GM12878 (cell line): ENCODE measurements around the gene ATP6V1G3. TPM values are rescaled to one million over a fixed set of nuclear protein-coding genes. Genes with fewer than 3 reads are reported as not detected.

Source experiments
- ATAC-seq: fragments of 200-7000 bp; cut with Tn5 transposase; 3 replicates; pipeline ENCODE4 v1.9.1; 2020; ENCODE audit warnings: mild to moderate bottlenecking, moderate library complexity
- BruUV-seq: library from RNA; stranded (reverse); fragments of 400-500 nt; replicated peaks from 2 replicates; lab custom pipeline; 2021; lab: Mats Ljungman, UMichigan
- CTCF ChIA-PET: fragments of 300-600 bp; sonication (Branson Sonifier 250); formaldehyde crosslinking; extraction: SDS; loops from one replicate; lab custom pipeline; 2021; ENCODE audit warnings: inconsistent platforms; lab: Yijun Ruan, JAX
- POLR2A ChIA-PET: fragments of 350-600 bp; formaldehyde crosslinking; extraction: SDS; loops from one replicate; lab custom pipeline; 2021; ENCODE audit warnings: inconsistent platforms; lab: Charles Lee
- RAD21 ChIA-PET: fragments of 300-600 bp; sonication (Branson Sonifier 250); formaldehyde crosslinking; loops from one replicate; lab custom pipeline; 2023; ENCODE audit warnings: antibody characterized with exemption; ENCODE audit not compliant: unreplicated experiment; lab: Charles Lee
- SMC1A ChIA-PET: fragments of 300-600 bp; sonication (Branson Sonifier 250); formaldehyde crosslinking; loops from one replicate; lab custom pipeline; 2023; ENCODE audit not compliant: unreplicated experiment, uncharacterized antibody; lab: Charles Lee
- DNase-seq: peaks from one replicate; pipeline ENCODE4 v3.0.0-alpha.2; 2011; ENCODE audit warnings: low read depth, low spot score
- FAIRE-seq: peaks from 3 replicates; lab custom pipeline; 2011; peaks lifted over from hg19 to GRCh38; lab: Jason Lieb, UNC
- H2AFZ ChIP-seq: 2 replicates; pipeline ENCODE4 v1.6.0; 2011; ENCODE audit warnings: low read depth, low read length, control low read depth; ENCODE audit not compliant: control insufficient read depth
- H3K27ac ChIP-seq: 2 replicates; pipeline ENCODE4 v1.5.1; 2011; ENCODE audit warnings: control low read depth; ENCODE audit not compliant: control insufficient read depth, insufficient read depth
- H3K27me3 ChIP-seq, 2 experiments: replicated peaks in 1 of 2; 2 replicates each; pipeline versions ENCODE4 v1.6.0 to v1.6.1; 2011; ENCODE audit warnings: low read length in 1 of 2; ENCODE audit not compliant: control insufficient read depth in 2 of 2, insufficient read depth in 2 of 2
- H3K36me3 ChIP-seq, 2 experiments: 2 replicates each; pipeline ENCODE4 v1.5.1; 2011; ENCODE audit warnings: low read length in 1 of 2; ENCODE audit not compliant: control insufficient read depth in 2 of 2, insufficient read depth in 2 of 2
- H3K4me1 ChIP-seq: 2 replicates; pipeline ENCODE4 v1.6.1; 2011; ENCODE audit warnings: mild to moderate bottlenecking, low read length, moderate library complexity, mixed read lengths; ENCODE audit not compliant: control insufficient read depth, insufficient read depth
- H3K4me2 ChIP-seq: 2 replicates; pipeline ENCODE4 v1.6.0; 2011; ENCODE audit warnings: control low read depth; ENCODE audit not compliant: control insufficient read depth, insufficient read depth
- H3K4me3 ChIP-seq: fragments of 200-600 bp; sonication (generic); 2 replicates; pipeline ENCODE4 v1.5.1; 2016
- H3K79me2 ChIP-seq: 2 replicates; pipeline ENCODE4 v1.6.0; 2011; ENCODE audit warnings: low read length; ENCODE audit not compliant: control insufficient read depth, insufficient read depth
- H3K9ac ChIP-seq: 2 replicates; pipeline ENCODE4 v1.8.0; 2011; ENCODE audit warnings: low read length, control low read depth, mixed read lengths; ENCODE audit not compliant: control insufficient read depth, insufficient read depth
- H3K9me3 ChIP-seq: replicated peaks from 3 replicates; pipeline ENCODE4 v1.5.1; 2011; ENCODE audit warnings: mild to moderate bottlenecking, low read length; ENCODE audit not compliant: control insufficient read depth, insufficient read depth
- H4K20me1 ChIP-seq: 2 replicates; pipeline ENCODE4 v1.6.0; 2011; ENCODE audit not compliant: control insufficient read depth, insufficient read depth
- CBFB ChIP-seq: IDR thresholded peaks from 2 replicates; pipeline ENCODE4 v1.6.1; 2016; ENCODE audit warnings: antibody characterized with exemption, low read depth
- CREB1 ChIP-seq: IDR thresholded peaks from 2 replicates; pipeline ENCODE4 v1.6.1; 2012; ENCODE audit warnings: low read depth, mild to moderate bottlenecking, inconsistent platforms
- CREM ChIP-seq: IDR thresholded peaks from 2 replicates; pipeline ENCODE4 v1.6.1; 2014; ENCODE audit warnings: antibody characterized with exemption, low read depth
- ETV6 ChIP-seq, 2 experiments: fragments of 450-650 bp in 1 of 2; IDR thresholded peaks in 1 of 2; conservative IDR thresholded peaks in 1 of 2; 2 replicates each; pipeline ENCODE4 v1.6.1; 2014; ENCODE audit warnings: antibody characterized with exemption in 1 of 2, borderline replicate concordance in 1 of 2, low read depth in 1 of 2, mild to moderate bottlenecking in 1 of 2, moderate library complexity in 1 of 2
- IKZF2 ChIP-seq, 2 experiments: fragments of 450-650 bp; IDR thresholded peaks; 2 replicates each; pipeline ENCODE4 v1.6.1; 2017; ENCODE audit warnings: mild to moderate bottlenecking in 2 of 2, moderate library complexity in 2 of 2
- MEF2B ChIP-seq: fragments of 450-650 bp; IDR thresholded peaks from 2 replicates; pipeline ENCODE4 v1.6.1; 2018; ENCODE audit warnings: mild to moderate bottlenecking, moderate library complexity; ENCODE audit not compliant: partially characterized antibody, poor library complexity, severe bottlenecking
- POLR2A ChIP-seq: IDR thresholded peaks from 2 replicates; pipeline ENCODE4 v1.6.1; 2011; ENCODE audit warnings: low read depth, mild to moderate bottlenecking, low read length
- SREBF1 ChIP-seq: IDR thresholded peaks from 2 replicates; pipeline ENCODE4 v1.6.1; 2012; ENCODE audit warnings: mild to moderate bottlenecking, low read length
- ZNF24 ChIP-seq: fragments of 450-650 bp; IDR thresholded peaks from 2 replicates; pipeline ENCODE4 v1.6.1; 2017; ENCODE audit warnings: antibody characterized with exemption, mild to moderate bottlenecking
- WGBS: methylation state at CpG from one replicate; pipeline ENCODE4 v1.1.6; 2016; ENCODE audit warnings: low lambda C conversion rate; ENCODE audit not compliant: insufficient replicate concordance, insufficient coverage; ENCODE audit errors: missing lambda C conversion rate; 5-methylcytosine and 5-hydroxymethylcytosine counted together
- in situ Hi-C: fragments of 300-500 bp; cut with MboI; formaldehyde crosslinking; loops from 9 replicates; pipeline ENCODE4 v1.14.3; 2018; ENCODE audit warnings: mixed read lengths
- intact Hi-C: fragments of 100-400 bp; cut with micrococcal nuclease; formaldehyde crosslinking; loops from one replicate; pipeline ENCODE4 v1.14.2; 2022; ENCODE audit not compliant: unreplicated experiment
- polyA plus RNA-seq, 11 experiments: library from polyadenylated mRNA; depleted of rRNA in 4 of 11; unstranded in 6 of 11; stranded (reverse) in 5 of 11; fragments of >200 nt; fragmentation: Nextera tagmentation in 4 of 11; fragmentation: Illumina TruSeq in 1 of 11; extraction: Ambion mirVana in 4 of 11; extraction: Trizol in 1 of 11; gene quantifications; 1 replicate in 1 of 11; 2 replicates in 10 of 11; pipeline versions ENCODE4 v1.2.1 to v1.2.3, GENCODE V29; 2011 to 2016; ENCODE audit warnings: inconsistent platforms in 2 of 11, missing spikeins in 2 of 11, low read depth in 1 of 11
- total RNA-seq, 4 experiments: library from RNA; depleted of rRNA in 3 of 4; stranded (reverse); fragments of >200 nt in 3 of 4; fragmentation: Illumina TruSeq in 1 of 4; extraction: Trizol in 1 of 4; gene quantifications; 2 replicates each; pipeline versions ENCODE4 v1.2.1 to v1.2.3, GENCODE V29; 2013 to 2021
- TF ChIP-seq, protein P1 (sequence below): fragments of 450-650 bp; IDR thresholded peaks from 2 replicates; pipeline ENCODE4 v1.6.1; 2017; ENCODE audit warnings: mild to moderate bottlenecking, low read depth, inconsistent platforms; ENCODE audit not compliant: poor library complexity, severe bottlenecking
- TF ChIP-seq, protein P2 (sequence below): IDR thresholded peaks from 2 replicates; pipeline ENCODE4 v1.6.1; 2011; ENCODE audit warnings: mild to moderate bottlenecking, low read depth, low read length, moderate library complexity; ENCODE audit not compliant: insufficient replicate concordance
- TF ChIP-seq, protein P3 (sequence below): fragments of 450-650 bp; IDR thresholded peaks from 2 replicates; pipeline ENCODE4 v1.6.1; 2017; ENCODE audit warnings: mild to moderate bottlenecking, moderate library complexity

The ATP6V1G3 gene
- total and polyA plus RNA-seq, 10 of the 15 experiments (the other 5 are each of a cell fraction or from before 2014, with no cell fraction given): 0.22 TPM; not detected in 9

DNA sequence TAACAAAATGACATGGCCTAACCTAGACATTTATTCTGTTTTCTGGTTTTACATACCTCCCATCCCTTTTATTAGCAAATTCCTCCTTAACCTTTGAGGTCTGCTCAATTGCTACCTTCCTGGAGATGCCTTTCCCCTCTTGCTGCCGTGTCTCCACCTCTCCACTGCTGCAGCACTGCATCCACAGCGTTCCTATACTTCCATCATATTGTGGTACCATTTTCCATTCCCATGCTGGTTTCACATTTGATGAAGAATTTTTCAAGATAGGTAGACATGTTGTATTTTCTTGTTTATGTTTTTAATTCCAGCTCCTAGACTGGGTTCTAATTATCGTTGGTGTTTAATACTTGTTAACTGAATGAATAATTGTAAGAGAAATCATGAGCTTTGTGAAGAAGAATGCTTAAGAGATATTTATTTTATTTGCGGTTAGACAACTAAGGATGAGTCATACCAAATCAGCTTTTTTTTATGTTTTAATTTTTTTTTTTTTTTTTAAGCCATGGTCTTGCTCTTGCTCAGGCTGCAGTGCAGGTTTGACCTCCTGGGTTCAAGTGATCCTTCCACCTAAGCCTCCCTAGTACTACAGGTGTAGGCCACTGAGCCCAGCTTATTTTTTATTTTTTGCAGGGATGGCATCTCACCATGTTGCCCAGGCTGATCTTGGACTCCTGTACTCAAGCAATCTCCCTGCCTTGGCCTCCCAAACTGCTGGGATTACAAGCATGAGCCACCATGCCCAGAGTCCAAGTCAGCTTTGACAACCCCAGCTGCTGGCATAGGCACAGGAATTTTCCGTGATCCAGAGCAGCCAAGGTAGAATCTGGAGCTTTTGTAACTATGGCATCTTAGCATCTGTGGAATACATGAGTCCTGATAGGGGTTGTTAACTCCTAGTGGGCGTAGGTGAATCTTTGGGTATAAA, 44.0 kb downstream of the ATP6V1G3 start:
- in situ Hi-C loops: no loop called here
- RAD21 ChIA-PET: interaction anchor here (0.7 to 2.0 kb wide), 3 partner anchors 9 to 189 kb away, joined by 3 to 6 read pairs (median 4); no protein-coding TSS in a partner anchor
- Histone ChIP-seq H2AFZ (no peak overlapping the region), H3K4me2 (no peak overlapping the region), H3K27ac (no peak overlapping the region), H3K9me3 (no peaks in the 10 kb centered on the region), H3K27me3 (no peaks in the 10 kb centered on the region), H3K79me2 (no peaks in the 10 kb centered on the region), H3K36me3 (no peaks in the 10 kb centered on the region), H3K4me1 (peaks cover 4% of the 10 kb centered on the region; the same call in 1 of the 2 replicates), H4K20me1 (no peaks in the 10 kb centered on the region), H3K9ac (no peak overlapping the region), H3K4me3 (no peak overlapping the region)
- BruUV-seq: no TSS peak
- CTCF ChIA-PET: interaction anchor here (0.8 to 1.7 kb wide), 2 partner anchors 75 to 188 kb away, joined by 3 to 5 read pairs; no protein-coding TSS in a partner anchor
- intact Hi-C loops: no loop called here
- POLR2A ChIA-PET: no interaction called here
- SMC1A ChIA-PET: interaction anchor here (0.7 to 1.3 kb wide), 5 partner anchors 10 to 1010 kb away, joined by 3 to 4 read pairs (median 4); no protein-coding TSS in a partner anchor
- ATAC-seq (no peak), FAIRE-seq (no peak), DNase-seq (no peak)
- WGBS: 86% methylated on average over 6 of the region's 6 CpGs
- TF ChIP-seq CREM: no peak
- TF ChIP-seq CBFB: no peak
- TF ChIP-seq, protein P1, sequence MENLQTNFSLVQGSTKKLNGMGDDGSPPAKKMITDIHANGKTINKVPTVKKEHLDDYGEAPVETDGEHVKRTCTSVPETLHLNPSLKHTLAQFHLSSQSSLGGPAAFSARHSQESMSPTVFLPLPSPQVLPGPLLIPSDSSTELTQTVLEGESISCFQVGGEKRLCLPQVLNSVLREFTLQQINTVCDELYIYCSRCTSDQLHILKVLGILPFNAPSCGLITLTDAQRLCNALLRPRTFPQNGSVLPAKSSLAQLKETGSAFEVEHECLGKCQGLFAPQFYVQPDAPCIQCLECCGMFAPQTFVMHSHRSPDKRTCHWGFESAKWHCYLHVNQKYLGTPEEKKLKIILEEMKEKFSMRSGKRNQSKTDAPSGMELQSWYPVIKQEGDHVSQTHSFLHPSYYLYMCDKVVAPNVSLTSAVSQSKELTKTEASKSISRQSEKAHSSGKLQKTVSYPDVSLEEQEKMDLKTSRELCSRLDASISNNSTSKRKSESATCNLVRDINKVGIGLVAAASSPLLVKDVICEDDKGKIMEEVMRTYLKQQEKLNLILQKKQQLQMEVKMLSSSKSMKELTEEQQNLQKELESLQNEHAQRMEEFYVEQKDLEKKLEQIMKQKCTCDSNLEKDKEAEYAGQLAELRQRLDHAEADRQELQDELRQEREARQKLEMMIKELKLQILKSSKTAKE: no peak
- no peak for TF ChIP-seq CREB1
- no peak for TF ChIP-seq ZNF24
- no peak for TF ChIP-seq MEF2B
- no peak for TF ChIP-seq ETV6 (conservative IDR thresholded peaks at IDR 0.05 in 1 of 2, IDR thresholded peaks at IDR 0.05 in 1 of 2; ENCODE audit: borderline replicate concordance in 1 of 2, low read depth in 1 of 2)
- no peak for TF ChIP-seq IKZF2 (IDR thresholded peaks at IDR 0.05)
- TF ChIP-seq, protein P2, sequence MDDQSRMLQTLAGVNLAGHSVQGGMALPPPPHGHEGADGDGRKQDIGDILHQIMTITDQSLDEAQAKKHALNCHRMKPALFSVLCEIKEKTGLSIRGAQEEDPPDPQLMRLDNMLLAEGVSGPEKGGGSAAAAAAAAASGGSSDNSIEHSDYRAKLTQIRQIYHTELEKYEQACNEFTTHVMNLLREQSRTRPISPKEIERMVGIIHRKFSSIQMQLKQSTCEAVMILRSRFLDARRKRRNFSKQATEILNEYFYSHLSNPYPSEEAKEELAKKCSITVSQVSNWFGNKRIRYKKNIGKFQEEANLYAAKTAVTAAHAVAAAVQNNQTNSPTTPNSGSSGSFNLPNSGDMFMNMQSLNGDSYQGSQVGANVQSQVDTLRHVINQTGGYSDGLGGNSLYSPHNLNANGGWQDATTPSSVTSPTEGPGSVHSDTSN: no peak
- TF ChIP-seq, protein P3, sequence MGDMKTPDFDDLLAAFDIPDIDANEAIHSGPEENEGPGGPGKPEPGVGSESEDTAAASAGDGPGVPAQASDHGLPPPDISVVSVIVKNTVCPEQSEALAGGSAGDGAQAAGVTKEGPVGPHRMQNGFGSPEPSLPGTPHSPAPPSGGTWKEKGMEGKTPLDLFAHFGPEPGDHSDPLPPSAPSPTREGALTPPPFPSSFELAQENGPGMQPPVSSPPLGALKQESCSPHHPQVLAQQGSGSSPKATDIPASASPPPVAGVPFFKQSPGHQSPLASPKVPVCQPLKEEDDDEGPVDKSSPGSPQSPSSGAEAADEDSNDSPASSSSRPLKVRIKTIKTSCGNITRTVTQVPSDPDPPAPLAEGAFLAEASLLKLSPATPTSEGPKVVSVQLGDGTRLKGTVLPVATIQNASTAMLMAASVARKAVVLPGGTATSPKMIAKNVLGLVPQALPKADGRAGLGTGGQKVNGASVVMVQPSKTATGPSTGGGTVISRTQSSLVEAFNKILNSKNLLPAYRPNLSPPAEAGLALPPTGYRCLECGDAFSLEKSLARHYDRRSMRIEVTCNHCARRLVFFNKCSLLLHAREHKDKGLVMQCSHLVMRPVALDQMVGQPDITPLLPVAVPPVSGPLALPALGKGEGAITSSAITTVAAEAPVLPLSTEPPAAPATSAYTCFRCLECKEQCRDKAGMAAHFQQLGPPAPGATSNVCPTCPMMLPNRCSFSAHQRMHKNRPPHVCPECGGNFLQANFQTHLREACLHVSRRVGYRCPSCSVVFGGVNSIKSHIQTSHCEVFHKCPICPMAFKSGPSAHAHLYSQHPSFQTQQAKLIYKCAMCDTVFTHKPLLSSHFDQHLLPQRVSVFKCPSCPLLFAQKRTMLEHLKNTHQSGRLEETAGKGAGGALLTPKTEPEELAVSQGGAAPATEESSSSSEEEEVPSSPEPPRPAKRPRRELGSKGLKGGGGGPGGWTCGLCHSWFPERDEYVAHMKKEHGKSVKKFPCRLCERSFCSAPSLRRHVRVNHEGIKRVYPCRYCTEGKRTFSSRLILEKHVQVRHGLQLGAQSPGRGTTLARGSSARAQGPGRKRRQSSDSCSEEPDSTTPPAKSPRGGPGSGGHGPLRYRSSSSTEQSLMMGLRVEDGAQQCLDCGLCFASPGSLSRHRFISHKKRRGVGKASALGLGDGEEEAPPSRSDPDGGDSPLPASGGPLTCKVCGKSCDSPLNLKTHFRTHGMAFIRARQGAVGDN: no peak
- no peak for TF ChIP-seq SREBF1
- TF ChIP-seq POLR2A: no peak
